Fibroblast of villous mesenchyme (primary cell): ENCODE measurements around the gene DYNC1LI1. TPM values are rescaled to one million over a fixed set of nuclear protein-coding genes. Genes with fewer than 3 reads are reported as not detected.
A peak's percentile ranks its signal among the peaks of the same experiment; 100 is the strongest.

ENCODE experiments used
- DNase-seq: peaks from one replicate; pipeline ENCODE4 v3.0.0-alpha.2; 2010; ENCODE audit warnings: low read depth
- H3K4me3 ChIP-seq: 2 replicates; pipeline ENCODE4 v1.5.1; 2011; ENCODE audit warnings: low read depth, mild to moderate bottlenecking, low read length
- total RNA-seq: library from RNA; depleted of rRNA; stranded (reverse); fragments of >200 nt; gene quantifications from 2 replicates; pipeline ENCODE4 v1.2.3, GENCODE V29; 2012
- TF ChIP-seq, protein P1 (sequence below): IDR thresholded peaks from 2 replicates; pipeline ENCODE4 v1.5.1; 2012; ENCODE audit warnings: low read depth, mild to moderate bottlenecking, low read length; ENCODE audit not compliant: insufficient read depth

Gene DYNC1LI1
- total RNA-seq, 1 donor, result 50.1 TPM

DNA sequence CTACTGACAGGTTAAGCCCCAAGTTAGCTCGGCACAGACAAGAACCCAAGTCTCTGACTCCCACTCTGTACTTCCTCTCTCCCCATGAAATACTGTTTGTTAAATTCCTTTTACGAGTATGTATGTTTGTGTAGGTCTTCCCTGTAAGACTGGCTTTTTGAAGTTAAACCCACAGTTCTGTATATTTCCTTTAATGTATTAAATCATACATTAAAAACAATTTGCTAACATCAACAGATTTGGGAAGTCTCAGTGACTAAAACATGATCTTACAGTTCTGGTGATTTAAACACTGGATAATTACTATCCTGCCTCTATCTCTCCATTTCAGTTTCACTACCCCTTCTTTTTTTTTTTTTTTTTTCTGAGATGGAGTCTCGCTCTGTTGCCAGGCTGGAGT is 72.4 kb downstream of the DYNC1LI1 start:
- H3K4me3 ChIP-seq, result no peak overlapping the region
- DNase-seq, result no peak
- TF ChIP-seq, protein P1, sequence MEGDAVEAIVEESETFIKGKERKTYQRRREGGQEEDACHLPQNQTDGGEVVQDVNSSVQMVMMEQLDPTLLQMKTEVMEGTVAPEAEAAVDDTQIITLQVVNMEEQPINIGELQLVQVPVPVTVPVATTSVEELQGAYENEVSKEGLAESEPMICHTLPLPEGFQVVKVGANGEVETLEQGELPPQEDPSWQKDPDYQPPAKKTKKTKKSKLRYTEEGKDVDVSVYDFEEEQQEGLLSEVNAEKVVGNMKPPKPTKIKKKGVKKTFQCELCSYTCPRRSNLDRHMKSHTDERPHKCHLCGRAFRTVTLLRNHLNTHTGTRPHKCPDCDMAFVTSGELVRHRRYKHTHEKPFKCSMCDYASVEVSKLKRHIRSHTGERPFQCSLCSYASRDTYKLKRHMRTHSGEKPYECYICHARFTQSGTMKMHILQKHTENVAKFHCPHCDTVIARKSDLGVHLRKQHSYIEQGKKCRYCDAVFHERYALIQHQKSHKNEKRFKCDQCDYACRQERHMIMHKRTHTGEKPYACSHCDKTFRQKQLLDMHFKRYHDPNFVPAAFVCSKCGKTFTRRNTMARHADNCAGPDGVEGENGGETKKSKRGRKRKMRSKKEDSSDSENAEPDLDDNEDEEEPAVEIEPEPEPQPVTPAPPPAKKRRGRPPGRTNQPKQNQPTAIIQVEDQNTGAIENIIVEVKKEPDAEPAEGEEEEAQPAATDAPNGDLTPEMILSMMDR, result no peak

DNA sequence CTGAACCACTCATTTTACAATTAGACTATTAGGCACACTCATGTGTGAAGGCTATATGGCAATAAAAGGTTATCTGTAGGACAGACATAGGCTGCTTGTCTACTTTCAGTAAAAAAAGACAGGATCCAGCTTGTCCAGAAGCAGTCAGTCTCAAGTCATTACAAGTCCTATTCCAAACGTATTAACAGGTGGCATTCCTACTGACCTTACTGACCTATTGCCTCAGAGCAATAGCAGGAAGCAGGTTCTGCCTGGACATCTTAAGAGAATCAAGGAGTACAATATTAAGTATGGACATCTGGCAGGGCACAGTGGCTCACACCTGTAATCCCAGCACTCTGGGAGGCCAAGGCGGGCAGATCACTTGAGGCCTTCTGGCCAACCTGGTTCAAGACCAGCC is 75.0 kb downstream of the DYNC1LI1 start:
- DNase-seq, result no peak
- TF ChIP-seq, protein P1, result no peak
- H3K4me3 ChIP-seq, result no peak overlapping the region

DNA sequence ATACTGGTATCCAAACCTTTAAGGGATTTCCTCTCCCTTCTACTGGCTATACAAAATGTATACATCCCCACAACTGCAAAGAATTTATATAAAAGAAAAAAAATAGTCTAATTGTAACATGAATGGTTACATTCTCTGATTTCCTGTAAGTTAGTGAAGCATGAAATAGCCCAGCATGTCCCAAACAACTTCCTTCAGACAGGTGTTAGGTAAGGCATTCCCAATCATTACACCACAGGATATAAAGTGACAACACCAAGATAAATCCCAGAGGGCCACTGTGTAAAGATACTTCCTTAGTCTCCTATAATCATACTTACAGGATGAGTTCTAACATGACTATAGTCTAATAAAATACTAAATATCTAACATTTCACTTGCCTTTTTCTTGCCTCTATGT is 75.6 kb downstream of the DYNC1LI1 start:
- no peak overlapping the region for H3K4me3 ChIP-seq
- TF ChIP-seq, protein P1, result no peak
- DNase-seq, result no peak

DNA sequence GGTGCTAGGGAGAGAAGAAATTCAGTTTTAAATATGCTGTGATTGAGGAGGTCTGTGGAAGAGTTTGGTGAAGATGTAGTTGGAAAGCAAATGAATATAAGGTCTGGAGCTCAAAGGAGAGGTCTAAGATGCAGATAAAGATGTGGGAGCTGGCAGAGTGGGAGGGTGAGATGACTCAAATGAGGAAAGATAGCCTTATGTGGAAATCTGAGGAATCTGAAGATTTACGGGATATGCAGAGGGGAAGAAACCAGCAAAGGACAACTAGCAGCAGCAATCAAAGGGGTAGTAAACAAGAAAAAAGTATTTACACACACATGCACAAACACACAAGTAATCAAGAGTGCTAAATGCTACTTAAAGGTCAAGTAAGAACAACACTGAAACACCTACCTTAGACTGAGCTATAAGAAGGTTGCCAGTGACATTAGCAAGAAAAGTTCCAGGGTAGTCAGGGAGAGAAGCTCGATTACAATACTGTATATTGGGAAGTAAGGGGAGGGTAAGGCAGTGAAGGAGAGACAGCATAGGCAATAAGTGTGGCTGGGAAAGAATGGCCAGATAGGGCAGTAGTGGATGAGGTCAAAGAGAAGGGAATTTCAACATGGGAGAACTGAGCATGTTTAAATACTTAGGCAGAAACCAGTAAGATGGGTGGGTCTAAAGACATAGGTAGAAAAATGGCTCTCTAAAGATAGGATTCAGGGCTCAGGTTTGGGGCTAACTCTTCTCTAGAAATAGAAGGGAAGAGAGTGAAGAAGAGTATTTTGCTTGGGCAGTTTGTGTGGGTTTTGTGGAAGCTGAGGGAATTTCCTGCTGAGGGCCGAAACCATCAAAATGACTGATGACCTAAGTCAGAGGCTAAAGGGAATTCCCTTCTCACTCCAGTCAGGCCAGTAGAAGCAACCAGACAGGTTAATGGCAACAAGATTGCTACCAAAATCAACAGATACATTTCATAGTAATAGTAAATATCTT is 76.9 kb downstream of the DYNC1LI1 start:
- TF ChIP-seq, protein P1, result no peak
- no peak overlapping the region for H3K4me3 ChIP-seq
- peak; percentile 64 for DNase-seq

DNA sequence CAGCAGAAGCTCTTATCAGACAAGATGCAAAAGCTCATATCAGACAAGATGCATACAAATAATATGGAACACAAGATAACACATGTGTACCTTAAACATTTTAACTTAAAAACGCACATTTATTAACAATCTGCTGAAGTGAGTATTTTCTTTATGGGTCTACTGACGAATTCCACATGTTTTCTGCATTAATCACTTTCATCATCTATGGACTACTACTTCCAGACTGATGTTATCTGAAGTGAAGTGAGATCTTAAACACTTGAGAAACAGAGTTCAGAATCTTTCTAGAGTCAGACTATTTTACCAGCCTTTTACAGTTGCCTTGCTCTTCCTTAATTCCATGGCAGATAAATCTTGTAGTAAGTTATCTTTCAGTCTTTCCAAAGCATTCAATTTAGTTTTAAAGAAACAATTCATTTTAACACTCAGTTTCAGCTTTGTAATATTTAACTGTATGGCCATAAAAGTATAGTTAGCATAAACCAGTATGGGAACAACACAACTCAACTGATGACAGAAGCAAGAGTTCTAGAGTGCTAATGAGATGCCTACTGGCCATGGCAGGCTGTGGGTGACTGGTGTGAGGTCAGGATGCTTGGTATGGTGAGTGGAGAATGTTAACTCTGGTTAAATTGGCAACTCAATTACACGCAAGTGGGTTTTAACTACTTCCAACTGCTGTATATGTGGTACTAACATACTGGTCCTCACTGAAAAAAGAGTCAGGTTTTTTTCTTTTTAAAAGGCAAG is 77.8 kb downstream of the DYNC1LI1 start:
- TF ChIP-seq, protein P1, result no peak
- DNase-seq, result peak; percentile 53
- no peak overlapping the region for H3K4me3 ChIP-seq

GRCh38 chr3:32488474-32489008 is 82.1 kb downstream of the DYNC1LI1 start:
- no peak overlapping the region for H3K4me3 ChIP-seq
- peak; percentile 72 for DNase-seq
- TF ChIP-seq, protein P1, result no peak
